Neural progenitor cell (in vitro differentiated cells): ENCODE measurements around the gene NRIP2. TPM values are rescaled to one million over a fixed set of nuclear protein-coding genes. Genes with fewer than 3 reads are reported as not detected.

ENCODE experiments used
- DNase-seq: peaks from one replicate; pipeline ENCODE4 v3.0.0-alpha.2; 2016; ENCODE audit warnings: low spot score
- H2AFZ ChIP-seq: fragments of 200-600 bp; sonication (generic); replicated peaks from 2 replicates; pipeline ENCODE4 v1.6.1; 2016; ENCODE audit warnings: antibody characterized with exemption
- H3F3A ChIP-seq: fragments of 200-600 bp; sonication (generic); 2 replicates; pipeline ENCODE4 v1.6.1; 2016; ENCODE audit warnings: antibody characterized with exemption, low read depth
- H3K27ac ChIP-seq: fragments of 200-600 bp; sonication (generic); 2 replicates; pipeline ENCODE4 v1.5.1; 2016; ENCODE audit warnings: mild to moderate bottlenecking
- H3K27me3 ChIP-seq: fragments of 200-600 bp; sonication (generic); 2 replicates; pipeline ENCODE4 v1.6.1; 2016; ENCODE audit warnings: mild to moderate bottlenecking, moderate library complexity
- H3K36me3 ChIP-seq: fragments of 200-600 bp; sonication (generic); 2 replicates; pipeline ENCODE4 v1.5.1; 2016
- H3K4me1 ChIP-seq: fragments of 200-600 bp; sonication (generic); 2 replicates; pipeline ENCODE4 v1.6.1; 2016; ENCODE audit warnings: mixed run types
- H3K4me2 ChIP-seq: fragments of 200-600 bp; sonication (generic); 2 replicates; pipeline ENCODE4 v1.6.1; 2016
- H3K4me3 ChIP-seq: fragments of 200-600 bp; sonication (generic); 2 replicates; pipeline ENCODE4 v1.5.1; 2016
- H3K79me2 ChIP-seq: fragments of 200-600 bp; sonication (generic); 2 replicates; pipeline ENCODE4 v1.6.1; 2016; ENCODE audit warnings: low read depth
- H3K9ac ChIP-seq: fragments of 200-600 bp; sonication (generic); 2 replicates; pipeline ENCODE4 v1.6.1; 2016
- H3K9me3 ChIP-seq: fragments of 200-600 bp; sonication (generic); 2 replicates; pipeline ENCODE4 v1.5.1; 2016; ENCODE audit warnings: low read depth
- H4K20me1 ChIP-seq: fragments of 200-600 bp; sonication (generic); 2 replicates; pipeline ENCODE4 v1.6.1; 2016; ENCODE audit warnings: low read depth
- H3K27ac Mint-ChIP-seq: 3 replicates; pipeline ENCODE4 v1.8.0; 2021; ENCODE audit warnings: mixed read lengths
- H3K27me3 Mint-ChIP-seq: 2 replicates; pipeline ENCODE4 v1.8.0; 2022; ENCODE audit warnings: low read depth, mild to moderate bottlenecking, inconsistent platforms, moderate library complexity, mixed read lengths; ENCODE audit not compliant: insufficient read depth
- H3K36me3 Mint-ChIP-seq: 3 replicates; pipeline ENCODE4 v1.8.0; 2021; ENCODE audit warnings: mixed read lengths
- H3K4me1 Mint-ChIP-seq: 3 replicates; pipeline ENCODE4 v1.8.0; 2021; ENCODE audit warnings: mixed read lengths
- H3K4me3 Mint-ChIP-seq: 3 replicates; pipeline ENCODE4 v1.8.0; 2021; ENCODE audit warnings: mild to moderate bottlenecking, moderate library complexity, mixed read lengths
- H3K9me3 Mint-ChIP-seq: 3 replicates; pipeline ENCODE4 v1.8.0; 2020; ENCODE audit warnings: mixed read lengths
- EZH2 ChIP-seq: fragments of 200-600 bp; sonication (generic); IDR thresholded peaks from 2 replicates; pipeline ENCODE4 v1.6.1; 2017; ENCODE audit warnings: antibody characterized with exemption, mild to moderate bottlenecking, moderate library complexity
- EZH2phosphoT487 ChIP-seq: fragments of 200-600 bp; sonication (generic); IDR thresholded peaks from 2 replicates; pipeline ENCODE4 v1.6.1; 2017; ENCODE audit warnings: antibody characterized with exemption
- total RNA-seq: library from RNA; depleted of rRNA; stranded (reverse); fragments of >200 nt; gene quantifications from 2 replicates; pipeline ENCODE4 v1.2.3, GENCODE V29; 2015; ENCODE audit warnings: low replicate concordance
- TF ChIP-seq, protein P1 (sequence below): fragments of 200-600 bp; sonication (generic); IDR thresholded peaks from 2 replicates; pipeline ENCODE4 v1.5.1; 2017; ENCODE audit warnings: antibody characterized with exemption, mild to moderate bottlenecking

NRIP2 gene
- total RNA-seq, 1 donor from 2014 or later = 0.65 TPM

DNA sequence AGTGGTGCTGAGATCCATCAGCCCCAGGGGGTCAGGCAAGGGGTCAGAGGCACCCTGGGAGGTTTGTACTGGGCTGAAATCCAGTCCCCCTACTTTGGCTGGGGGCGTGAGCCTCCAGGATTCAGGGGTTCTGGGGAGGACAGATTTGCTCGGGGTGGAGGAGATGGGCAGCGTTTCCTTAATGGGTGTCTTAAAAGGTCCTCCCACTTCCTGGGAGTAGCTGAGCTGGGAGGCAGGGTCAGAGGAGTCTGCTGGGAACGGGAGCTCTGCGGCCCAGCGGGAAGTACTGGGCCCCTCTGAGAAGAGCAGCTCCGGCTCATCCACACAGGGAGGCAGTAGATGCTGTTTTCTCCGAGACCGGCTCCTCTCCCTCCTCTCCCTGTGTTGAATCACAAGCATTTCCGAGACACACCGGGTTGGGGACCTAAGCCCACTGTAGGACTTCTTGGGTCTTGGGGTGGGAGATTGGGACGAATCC lies 24.1 kb upstream of the NRIP2 start:
- peaks cover 15% of the 10 kb centered on the region for H3K36me3 ChIP-seq
- no peaks in the 10 kb centered on the region for H3K79me2 ChIP-seq
- H3K4me3 Mint-ChIP-seq = no peak overlapping the region
- H3K4me1 Mint-ChIP-seq = peaks cover 17% of the 10 kb centered on the region
- no peak overlapping the region for H3K4me3 ChIP-seq
- no peaks in the 10 kb centered on the region for H3K9me3 Mint-ChIP-seq
- no peak for DNase-seq
- no peak overlapping the region for H2AFZ ChIP-seq
- no peaks in the 10 kb centered on the region for H3K9me3 ChIP-seq
- H3K4me2 ChIP-seq = no peak overlapping the region
- H4K20me1 ChIP-seq = peaks cover 25% of the 10 kb centered on the region
- TF ChIP-seq, protein P1, sequence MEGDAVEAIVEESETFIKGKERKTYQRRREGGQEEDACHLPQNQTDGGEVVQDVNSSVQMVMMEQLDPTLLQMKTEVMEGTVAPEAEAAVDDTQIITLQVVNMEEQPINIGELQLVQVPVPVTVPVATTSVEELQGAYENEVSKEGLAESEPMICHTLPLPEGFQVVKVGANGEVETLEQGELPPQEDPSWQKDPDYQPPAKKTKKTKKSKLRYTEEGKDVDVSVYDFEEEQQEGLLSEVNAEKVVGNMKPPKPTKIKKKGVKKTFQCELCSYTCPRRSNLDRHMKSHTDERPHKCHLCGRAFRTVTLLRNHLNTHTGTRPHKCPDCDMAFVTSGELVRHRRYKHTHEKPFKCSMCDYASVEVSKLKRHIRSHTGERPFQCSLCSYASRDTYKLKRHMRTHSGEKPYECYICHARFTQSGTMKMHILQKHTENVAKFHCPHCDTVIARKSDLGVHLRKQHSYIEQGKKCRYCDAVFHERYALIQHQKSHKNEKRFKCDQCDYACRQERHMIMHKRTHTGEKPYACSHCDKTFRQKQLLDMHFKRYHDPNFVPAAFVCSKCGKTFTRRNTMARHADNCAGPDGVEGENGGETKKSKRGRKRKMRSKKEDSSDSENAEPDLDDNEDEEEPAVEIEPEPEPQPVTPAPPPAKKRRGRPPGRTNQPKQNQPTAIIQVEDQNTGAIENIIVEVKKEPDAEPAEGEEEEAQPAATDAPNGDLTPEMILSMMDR = no peak
- TF ChIP-seq EZH2 (no peak), EZH2phosphoT487 (no peak)
- H3K27ac ChIP-seq = peak overlapping the region; percentile 27
- no peak overlapping the region for H3K9ac ChIP-seq
- H3K36me3 Mint-ChIP-seq = peaks cover 34% of the 10 kb centered on the region
- peaks cover 5% of the 10 kb centered on the region for H3K27me3 ChIP-seq
- H3F3A ChIP-seq = peaks cover 36% of the 10 kb centered on the region
- H3K27me3 Mint-ChIP-seq = peaks cover 9% of the 10 kb centered on the region
- peaks cover 25% of the 10 kb centered on the region for H3K4me1 ChIP-seq
- H3K27ac Mint-ChIP-seq = no peak overlapping the region

DNA sequence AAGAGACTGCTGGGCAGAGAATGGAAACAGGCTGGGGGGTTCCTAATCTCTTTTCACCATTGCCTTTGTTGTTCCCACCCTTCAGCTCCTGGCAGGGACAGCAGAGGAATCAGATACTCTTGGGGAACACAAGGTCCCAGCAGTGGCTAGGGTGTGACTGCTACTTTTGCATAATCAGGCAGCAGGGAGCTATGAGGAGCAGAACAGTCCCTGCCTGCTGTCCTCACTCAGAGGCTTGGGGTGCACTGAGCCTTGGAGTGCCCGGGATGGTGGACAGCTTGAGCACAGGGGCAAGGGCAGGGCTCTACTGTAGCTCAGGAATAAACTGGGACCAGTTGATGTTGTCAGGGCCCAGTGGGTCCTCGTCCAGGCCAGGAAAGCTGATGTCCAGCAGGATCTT lies 23.5 kb upstream of the NRIP2 start:
- H3K79me2 ChIP-seq = no peaks in the 10 kb centered on the region
- no peak overlapping the region for H2AFZ ChIP-seq
- DNase-seq = peak; percentile 30
- peak overlapping the region; percentile 27 for H3K27ac ChIP-seq
- Mint-ChIP-seq H3K36me3 (peaks cover 32% of the 10 kb centered on the region), H3K27me3 (peaks cover 11% of the 10 kb centered on the region), H3K4me3 (no peak overlapping the region), H3K27ac (no peak overlapping the region), H3K4me1 (peaks cover 20% of the 10 kb centered on the region), H3K9me3 (no peaks in the 10 kb centered on the region)
- peaks cover 25% of the 10 kb centered on the region for H3K4me1 ChIP-seq
- peaks cover 15% of the 10 kb centered on the region for H3K36me3 ChIP-seq
- H3K9ac ChIP-seq = no peak overlapping the region
- H3F3A ChIP-seq = peaks cover 36% of the 10 kb centered on the region
- peaks cover 5% of the 10 kb centered on the region for H3K27me3 ChIP-seq
- H4K20me1 ChIP-seq = peaks cover 25% of the 10 kb centered on the region
- H3K4me2 ChIP-seq = no peak overlapping the region
- TF ChIP-seq EZH2phosphoT487 = no peak
- TF ChIP-seq EZH2 = no peak
- TF ChIP-seq, protein P1 = no peak
- no peak overlapping the region for H3K4me3 ChIP-seq
- H3K9me3 ChIP-seq = no peaks in the 10 kb centered on the region

DNA sequence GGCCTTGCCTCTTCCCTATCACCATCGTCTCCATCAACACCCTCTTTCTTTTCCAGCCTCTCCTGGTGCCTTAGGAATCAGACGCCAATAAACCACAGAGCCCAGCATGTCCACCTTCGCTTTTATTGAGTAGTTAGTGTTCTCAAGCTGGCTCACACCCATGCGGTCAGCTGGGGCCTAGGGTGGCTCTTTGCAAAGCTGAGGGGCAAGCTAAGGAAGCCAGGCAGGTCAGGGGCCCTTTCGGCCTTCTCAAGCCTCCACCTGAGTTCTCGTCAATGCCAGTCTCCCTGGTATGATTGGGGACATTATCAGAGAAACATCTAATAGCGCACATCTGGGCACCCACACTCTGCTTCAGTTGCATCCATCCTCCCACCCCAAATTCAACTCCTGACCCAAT lies 22.7 kb upstream of the NRIP2 start:
- H3K9me3 ChIP-seq = no peaks in the 10 kb centered on the region
- H3K9ac ChIP-seq = no peak overlapping the region
- peaks cover 5% of the 10 kb centered on the region for H3K27me3 ChIP-seq
- TF ChIP-seq, protein P1 = no peak
- no peak for TF ChIP-seq EZH2
- TF ChIP-seq EZH2phosphoT487 = no peak
- H2AFZ ChIP-seq = no peak overlapping the region
- peaks cover 20% of the 10 kb centered on the region for H3K4me1 Mint-ChIP-seq
- DNase-seq = no peak
- H3K79me2 ChIP-seq = no peaks in the 10 kb centered on the region
- H3K4me3 Mint-ChIP-seq = no peak overlapping the region
- no peak overlapping the region for H3K4me2 ChIP-seq
- no peaks in the 10 kb centered on the region for H3K9me3 Mint-ChIP-seq
- peaks cover 15% of the 10 kb centered on the region for H3K36me3 ChIP-seq
- peaks cover 11% of the 10 kb centered on the region for H3K27me3 Mint-ChIP-seq
- no peak overlapping the region for H3K27ac ChIP-seq
- H3F3A ChIP-seq = peaks cover 36% of the 10 kb centered on the region
- no peak overlapping the region for H3K4me3 ChIP-seq
- no peak overlapping the region for H3K27ac Mint-ChIP-seq
- H4K20me1 ChIP-seq = peaks cover 25% of the 10 kb centered on the region
- peaks cover 26% of the 10 kb centered on the region for H3K36me3 Mint-ChIP-seq
- peaks cover 25% of the 10 kb centered on the region for H3K4me1 ChIP-seq
